K562 (cell line): ENCODE measurements around the gene CTDSP2. TPM values are rescaled to one million over a fixed set of nuclear protein-coding genes. Genes with fewer than 3 reads are reported as not detected.

Source experiments
- BHLHE40 ChIP-seq: IDR thresholded peaks from 2 replicates; pipeline ENCODE4 v1.6.1; 2011; ENCODE audit warnings: low read length, improper control_type of control experiment
- CHD2 ChIP-seq: IDR thresholded peaks from 2 replicates; pipeline ENCODE4 v1.6.1; 2011; ENCODE audit warnings: low read depth, low read length
- CREM ChIP-seq: IDR thresholded peaks from 2 replicates; pipeline ENCODE4 v1.6.1; 2014; ENCODE audit warnings: antibody characterized with exemption, low read depth
- DDX20 ChIP-seq: fragments of 450-650 bp; IDR thresholded peaks from 2 replicates; pipeline ENCODE4 v1.6.1; 2016; ENCODE audit warnings: missing genetic modification characterization, low read depth, mild to moderate bottlenecking, missing compliant biosample characterization, moderate library complexity
- MYC ChIP-seq, 2 experiments: fragments of 250-450 bp in 1 of 2; sonication (Bioruptor Pico) in 1 of 2; IDR thresholded peaks; 2 replicates each; pipeline versions ENCODE4 v1.5.1 to v1.6.1; 2012 to 2021; ENCODE audit warnings: low read depth in 2 of 2, borderline replicate concordance in 1 of 2, improper control_type of control experiment in 1 of 2, low read length in 1 of 2, mild to moderate bottlenecking in 1 of 2, moderate library complexity in 1 of 2
- NFYB ChIP-seq: IDR thresholded peaks from 2 replicates; pipeline ENCODE4 v1.6.1; 2011; ENCODE audit warnings: mild to moderate bottlenecking, moderate library complexity; ENCODE audit not compliant: insufficient read length; ENCODE audit errors: extremely low read depth
- RUNX1 ChIP-seq: sonication (generic); IDR thresholded peaks from 2 replicates; pipeline ENCODE4 v1.6.1; 2016; ENCODE audit warnings: antibody characterized with exemption, low read depth
- SPI1 ChIP-seq: IDR thresholded peaks from 2 replicates; pipeline ENCODE4 v1.6.1; 2011; ENCODE audit warnings: low read depth, low read length, control low read depth, borderline replicate concordance
- TEAD4 ChIP-seq, 2 experiments: sonication (generic) in 1 of 2; formaldehyde crosslinking in 1 of 2; IDR thresholded peaks; 2 replicates each; pipeline versions ENCODE4 v1.6.1 to v1.8.0; 2012 to 2022; ENCODE audit warnings: borderline replicate concordance in 1 of 2, inconsistent platforms in 1 of 2, low read length in 1 of 2, mild to moderate bottlenecking in 1 of 2, missing genetic modification reagents in 1 of 2
- ZFP1 ChIP-seq: fragments of 450-650 bp; formaldehyde crosslinking; IDR thresholded peaks from 2 replicates; pipeline ENCODE4 v1.4.0; 2020; ENCODE audit warnings: mild to moderate bottlenecking, mixed read lengths
- ZNF318 ChIP-seq, 2 experiments: fragments of 450-650 bp; IDR thresholded peaks; 2 replicates each; pipeline ENCODE4 v1.6.1; 2016; ENCODE audit warnings: mild to moderate bottlenecking in 2 of 2, borderline replicate concordance in 1 of 2, low read depth in 1 of 2, moderate library complexity in 1 of 2
- polyA plus RNA-seq, 8 experiments: library from polyadenylated mRNA; depleted of rRNA in 4 of 8; stranded (reverse) in 5 of 8; unstranded in 3 of 8; fragments of >200 nt; fragmentation: Nextera tagmentation in 2 of 8; fragmentation: Illumina TruSeq in 1 of 8; extraction: Ambion mirVana in 2 of 8; extraction: Trizol in 1 of 8; gene quantifications; 2 replicates each; pipeline versions ENCODE4 v1.2.1 to v1.2.3, GENCODE V29; 2011 to 2014; ENCODE audit warnings: inconsistent platforms in 1 of 8, missing spikeins in 1 of 8
- total RNA-seq, 7 experiments: library from RNA; depleted of rRNA in 6 of 7; stranded (reverse); fragments of >200 nt in 6 of 7; fragmentation: Illumina TruSeq in 2 of 7; extraction: Trizol in 2 of 7; gene quantifications; 2 replicates each; pipeline versions ENCODE4 v1.2.1 to v1.2.3, GENCODE V29; 2011 to 2021; ENCODE audit warnings: low replicate concordance in 1 of 7
- TF ChIP-seq, protein P1 (sequence below): fragments of 250-450 bp; sonication (Bioruptor Pico); IDR thresholded peaks from 2 replicates; pipeline ENCODE4 v1.5.0; 2021; ENCODE audit warnings: mild to moderate bottlenecking, borderline replicate concordance
- TF ChIP-seq, protein P2 (sequence below), 2 experiments: fragments of 200-800 bp in 1 of 2; sonication (Bioruptor generic) in 1 of 2; sonication (generic) in 1 of 2; formaldehyde crosslinking in 1 of 2; IDR thresholded peaks in 1 of 2; conservative IDR thresholded peaks in 1 of 2; 2 replicates each; pipeline versions ENCODE4 v1.5.0 to v1.6.1; 2016 to 2020; ENCODE audit warnings: missing compliant biosample characterization in 1 of 2, missing genetic modification characterization in 1 of 2, missing genetic modification reagents in 1 of 2

The CTDSP2 gene
- total and polyA plus RNA-seq, 9 of the 15 experiments (the other 6 are each of a cell fraction or from before 2014, with no cell fraction given), result 20.4 to 108 (median 47.7) TPM

DNA sequence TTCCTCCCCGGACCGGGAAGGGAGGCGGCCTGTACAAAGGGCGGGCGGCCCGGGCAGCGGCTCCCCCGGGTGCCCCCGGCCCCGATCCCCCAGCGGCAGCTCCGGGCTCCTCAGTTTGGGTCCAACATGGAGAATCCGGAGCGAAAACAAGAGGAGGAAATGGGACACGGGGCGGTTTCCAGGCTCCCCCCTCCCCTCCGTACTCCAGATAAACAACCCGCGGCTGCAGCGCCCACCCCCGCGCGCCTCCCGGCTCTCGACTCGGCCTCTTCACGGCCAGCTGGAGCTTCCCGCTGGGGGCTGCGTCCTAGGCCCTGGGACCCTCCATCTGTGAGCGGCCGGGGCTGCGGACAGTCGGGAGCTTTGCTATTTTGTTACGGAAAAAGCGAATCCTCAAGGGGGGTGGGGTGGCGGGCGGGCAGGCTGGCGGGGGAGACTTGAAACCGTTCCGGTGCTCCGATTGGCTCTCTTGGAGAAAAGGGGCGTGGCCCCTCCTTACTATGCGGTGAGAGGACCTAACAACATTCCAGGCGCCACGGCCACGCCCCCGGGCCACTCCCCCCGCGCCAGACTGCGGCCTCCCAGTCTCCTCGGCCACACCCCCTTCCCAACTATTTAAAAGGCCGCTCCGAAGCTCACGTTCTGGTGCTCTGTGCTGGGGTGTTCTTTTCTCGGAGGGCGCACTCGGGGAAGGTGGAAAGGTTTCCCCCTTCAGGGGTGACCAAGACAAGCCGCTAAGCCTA, at the start of gene CTDSP2 (continued):
- TF ChIP-seq, protein P1, sequence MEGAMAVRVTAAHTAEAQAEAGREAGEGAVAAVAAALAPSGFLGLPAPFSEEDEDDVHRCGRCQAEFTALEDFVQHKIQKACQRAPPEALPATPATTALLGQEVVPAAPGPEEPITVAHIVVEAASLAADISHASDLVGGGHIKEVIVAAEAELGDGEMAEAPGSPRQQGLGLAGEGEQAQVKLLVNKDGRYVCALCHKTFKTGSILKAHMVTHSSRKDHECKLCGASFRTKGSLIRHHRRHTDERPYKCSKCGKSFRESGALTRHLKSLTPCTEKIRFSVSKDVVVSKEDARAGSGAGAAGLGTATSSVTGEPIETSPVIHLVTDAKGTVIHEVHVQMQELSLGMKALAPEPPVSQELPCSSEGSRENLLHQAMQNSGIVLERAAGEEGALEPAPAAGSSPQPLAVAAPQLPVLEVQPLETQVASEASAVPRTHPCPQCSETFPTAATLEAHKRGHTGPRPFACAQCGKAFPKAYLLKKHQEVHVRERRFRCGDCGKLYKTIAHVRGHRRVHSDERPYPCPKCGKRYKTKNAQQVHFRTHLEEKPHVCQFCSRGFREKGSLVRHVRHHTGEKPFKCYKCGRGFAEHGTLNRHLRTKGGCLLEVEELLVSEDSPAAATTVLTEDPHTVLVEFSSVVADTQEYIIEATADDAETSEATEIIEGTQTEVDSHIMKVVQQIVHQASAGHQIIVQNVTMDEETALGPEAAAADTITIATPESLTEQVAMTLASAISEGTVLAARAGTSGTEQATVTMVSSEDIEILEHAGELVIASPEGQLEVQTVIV (CRISPR knock-in tag), result no peak
- TF ChIP-seq CHD2 (peak; percentile 39; the same call in 1 of the 2 replicates), CREM (peak; percentile 45), DDX20 (tag) (no peak), SPI1 (peak; percentile 63; the same call in 1 of the 2 replicates), NFYB (peak; percentile 11), TEAD4 (IDR thresholded peaks at IDR 0.05; ENCODE audit: low read length) (peak; percentile 83), TEAD4 (CRISPR knock-in tag; IDR thresholded peaks at IDR 0.05; ENCODE audit: borderline replicate concordance) (peak; percentile 91), BHLHE40 (peak; percentile 57), ZNF318 (IDR thresholded peaks at IDR 0.05; ENCODE audit: borderline replicate concordance in 1 of 2, low read depth in 1 of 2) (no peak), RUNX1 (no peak), ZFP1 (CRISPR knock-in tag) (no peak), MYC (IDR thresholded peaks at IDR 0.05; ENCODE audit: low read depth, low read length) (peak; percentile 50), MYC (CRISPR knock-in tag; IDR thresholded peaks at IDR 0.05; ENCODE audit: borderline replicate concordance, low read depth) (no peak)
- TF ChIP-seq, protein P2, sequence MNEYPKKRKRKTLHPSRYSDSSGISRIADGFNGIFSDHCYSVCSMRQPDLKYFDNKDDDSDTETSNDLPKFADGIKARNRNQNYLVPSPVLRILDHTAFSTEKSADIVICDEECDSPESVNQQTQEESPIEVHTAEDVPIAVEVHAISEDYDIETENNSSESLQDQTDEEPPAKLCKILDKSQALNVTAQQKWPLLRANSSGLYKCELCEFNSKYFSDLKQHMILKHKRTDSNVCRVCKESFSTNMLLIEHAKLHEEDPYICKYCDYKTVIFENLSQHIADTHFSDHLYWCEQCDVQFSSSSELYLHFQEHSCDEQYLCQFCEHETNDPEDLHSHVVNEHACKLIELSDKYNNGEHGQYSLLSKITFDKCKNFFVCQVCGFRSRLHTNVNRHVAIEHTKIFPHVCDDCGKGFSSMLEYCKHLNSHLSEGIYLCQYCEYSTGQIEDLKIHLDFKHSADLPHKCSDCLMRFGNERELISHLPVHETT (CRISPR knock-in tag; conservative IDR thresholded peaks at IDR 0.05 in 1 of 2, IDR thresholded peaks at IDR 0.05 in 1 of 2), result 0 out of 4 replicates have a peak, but pooled peaks of 1 of the 2 experiments have one; percentile 2
